Astrocyte (in vitro differentiated cells and primary cell): ENCODE data around the gene CPEB3.

Experiments
- EZH2 ChIP-seq: IDR thresholded peaks from 2 replicates; pipeline ENCODE4 v1.6.1; 2012; ENCODE audit warnings: mild to moderate bottlenecking, low read length, inconsistent platforms; ENCODE audit not compliant: insufficient read depth
- TF ChIP-seq, protein P1 (sequence below): IDR thresholded peaks from 2 replicates; pipeline ENCODE4 v1.5.1; 2011; ENCODE audit warnings: low read depth, mild to moderate bottlenecking, inconsistent platforms, low read length, moderate library complexity; ENCODE audit not compliant: insufficient read depth

DNA sequence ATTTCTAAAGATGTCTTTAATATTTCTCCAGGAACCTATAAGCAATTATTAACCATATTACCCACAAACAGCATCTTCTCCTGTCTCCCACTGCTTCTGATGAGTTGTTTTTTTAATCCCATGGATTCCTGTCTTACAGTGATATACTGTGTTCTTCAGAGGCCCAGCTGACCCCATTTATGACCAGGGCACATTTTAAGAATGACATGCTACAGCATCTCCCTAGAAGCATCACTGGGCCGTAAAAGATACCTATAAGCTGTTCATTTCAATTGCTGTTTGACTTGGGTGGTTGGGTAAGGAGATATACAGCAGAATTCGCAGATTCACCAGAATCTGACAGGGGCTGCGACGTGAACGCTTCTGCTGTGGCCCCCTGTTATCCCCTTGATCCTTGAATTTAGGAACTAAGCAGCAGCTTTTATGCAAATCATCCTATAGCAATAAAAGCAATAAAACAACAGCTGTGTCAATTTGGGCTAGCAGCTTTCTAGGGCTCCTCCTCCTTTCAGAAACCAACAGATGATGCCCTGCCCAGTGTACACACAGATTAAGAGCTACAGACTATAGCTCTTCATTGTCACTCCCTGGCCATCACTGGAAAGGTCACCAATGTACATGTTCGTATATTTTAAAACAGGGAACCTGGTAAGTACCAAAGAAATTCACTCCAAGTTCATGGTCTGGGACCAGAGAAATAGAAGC is 86.8 kb downstream of the CPEB3 start:
- TF ChIP-seq, protein P1, sequence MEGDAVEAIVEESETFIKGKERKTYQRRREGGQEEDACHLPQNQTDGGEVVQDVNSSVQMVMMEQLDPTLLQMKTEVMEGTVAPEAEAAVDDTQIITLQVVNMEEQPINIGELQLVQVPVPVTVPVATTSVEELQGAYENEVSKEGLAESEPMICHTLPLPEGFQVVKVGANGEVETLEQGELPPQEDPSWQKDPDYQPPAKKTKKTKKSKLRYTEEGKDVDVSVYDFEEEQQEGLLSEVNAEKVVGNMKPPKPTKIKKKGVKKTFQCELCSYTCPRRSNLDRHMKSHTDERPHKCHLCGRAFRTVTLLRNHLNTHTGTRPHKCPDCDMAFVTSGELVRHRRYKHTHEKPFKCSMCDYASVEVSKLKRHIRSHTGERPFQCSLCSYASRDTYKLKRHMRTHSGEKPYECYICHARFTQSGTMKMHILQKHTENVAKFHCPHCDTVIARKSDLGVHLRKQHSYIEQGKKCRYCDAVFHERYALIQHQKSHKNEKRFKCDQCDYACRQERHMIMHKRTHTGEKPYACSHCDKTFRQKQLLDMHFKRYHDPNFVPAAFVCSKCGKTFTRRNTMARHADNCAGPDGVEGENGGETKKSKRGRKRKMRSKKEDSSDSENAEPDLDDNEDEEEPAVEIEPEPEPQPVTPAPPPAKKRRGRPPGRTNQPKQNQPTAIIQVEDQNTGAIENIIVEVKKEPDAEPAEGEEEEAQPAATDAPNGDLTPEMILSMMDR, result no peak
- TF ChIP-seq EZH2, result no peak
